GM23338 (cell line): ENCODE results near the gene TMEM135. TPM values are rescaled to one million over a fixed set of nuclear protein-coding genes. Genes with fewer than 3 reads are reported as not detected.

Experiments used
- ATAC-seq: fragments of 200-7000 bp; cut with Tn5 transposase; 3 replicates; pipeline ENCODE4 v1.9.1; 2020
- DNase-seq: peaks from one replicate; pipeline ENCODE4 v3.0.0-alpha.2; 2015; ENCODE audit warnings: low spot score
- H2AFZ ChIP-seq: fragments of 200-600 bp; sonication (generic); 2 replicates; pipeline ENCODE4 v1.8.0; 2016; ENCODE audit warnings: antibody characterized with exemption, mild to moderate bottlenecking, moderate library complexity
- H3F3A ChIP-seq: fragments of 200-600 bp; sonication (generic); replicated peaks from 2 replicates; pipeline ENCODE4 v1.8.0; 2017; ENCODE audit warnings: antibody characterized with exemption, mixed run types, low read depth
- H3K27ac ChIP-seq: fragments of 200-600 bp; sonication (generic); 2 replicates; pipeline ENCODE4 v1.6.1; 2016; ENCODE audit warnings: low read depth
- H3K27me3 ChIP-seq: fragments of 200-600 bp; sonication (generic); 2 replicates; pipeline ENCODE4 v1.8.0; 2016; ENCODE audit warnings: mild to moderate bottlenecking, mixed run types, moderate library complexity; ENCODE audit not compliant: insufficient read depth
- H3K36me3 ChIP-seq: fragments of 200-600 bp; sonication (generic); 2 replicates; pipeline ENCODE4 v1.8.0; 2016; ENCODE audit warnings: mild to moderate bottlenecking; ENCODE audit not compliant: insufficient read depth
- H3K4me1 ChIP-seq: fragments of 200-600 bp; sonication (generic); 2 replicates; pipeline ENCODE4 v1.8.0; 2016; ENCODE audit warnings: mild to moderate bottlenecking, moderate library complexity; ENCODE audit not compliant: insufficient read depth
- H3K4me2 ChIP-seq: fragments of 200-600 bp; sonication (generic); 2 replicates; pipeline ENCODE4 v1.7.1; 2017; ENCODE audit warnings: mixed run types
- H3K4me3 ChIP-seq: fragments of 200-600 bp; sonication (generic); 2 replicates; pipeline ENCODE4 v1.6.1; 2016; ENCODE audit warnings: mixed run types
- H3K79me2 ChIP-seq: fragments of 200-600 bp; sonication (generic); replicated peaks from 2 replicates; pipeline ENCODE4 v1.8.0; 2017; ENCODE audit warnings: mild to moderate bottlenecking; ENCODE audit not compliant: insufficient read depth
- H3K9me2 ChIP-seq: fragments of 200-600 bp; sonication (generic); 2 replicates; pipeline ENCODE4 v1.8.0; 2017; ENCODE audit not compliant: insufficient read depth
- H4K20me1 ChIP-seq: fragments of 200-600 bp; sonication (generic); replicated peaks from 2 replicates; pipeline ENCODE4 v1.8.0; 2017; ENCODE audit warnings: mild to moderate bottlenecking; ENCODE audit not compliant: insufficient read depth
- H3K27ac Mint-ChIP-seq: 2 replicates; pipeline ENCODE4 v1.8.0; 2020; ENCODE audit warnings: inconsistent platforms, mild to moderate bottlenecking, moderate library complexity, mixed read lengths
- H3K27me3 Mint-ChIP-seq: 3 replicates; pipeline ENCODE4 v1.8.0; 2022; ENCODE audit warnings: low read depth, mild to moderate bottlenecking, moderate library complexity, mixed read lengths, inconsistent platforms; ENCODE audit not compliant: insufficient read depth, poor library complexity
- H3K36me3 Mint-ChIP-seq: 3 replicates; pipeline ENCODE4 v1.8.0; 2021; ENCODE audit warnings: low read depth, mild to moderate bottlenecking, inconsistent platforms, moderate library complexity, mixed read lengths
- H3K4me1 Mint-ChIP-seq: 3 replicates; pipeline ENCODE4 v1.8.0; 2020; ENCODE audit warnings: mild to moderate bottlenecking, inconsistent platforms, mixed read lengths
- H3K4me3 Mint-ChIP-seq: 3 replicates; pipeline ENCODE4 v1.8.0; 2021; ENCODE audit warnings: moderate library complexity, mild to moderate bottlenecking, inconsistent platforms, mixed read lengths
- H3K9me3 Mint-ChIP-seq: 3 replicates; pipeline ENCODE4 v1.8.0; 2020; ENCODE audit warnings: moderate library complexity, mild to moderate bottlenecking, inconsistent platforms, mixed read lengths
- EZH2 ChIP-seq: fragments of 200-600 bp; sonication (generic); IDR thresholded peaks from one replicate; pipeline ENCODE4 v1.8.0; 2017; ENCODE audit warnings: antibody characterized with exemption, mild to moderate bottlenecking, low read depth; ENCODE audit not compliant: unreplicated experiment
- EZH2phosphoT487 ChIP-seq: fragments of 200-600 bp; sonication (generic); IDR thresholded peaks from one replicate; pipeline ENCODE4 v1.8.1; 2018; ENCODE audit warnings: antibody characterized with exemption; ENCODE audit not compliant: unreplicated experiment
- JUNB ChIP-seq: IDR thresholded peaks from one replicate; pipeline ENCODE4 v1.6.1; 2016; ENCODE audit warnings: antibody characterized with exemption; ENCODE audit not compliant: unreplicated experiment
- POLR2AphosphoS5 ChIP-seq: IDR thresholded peaks from 2 replicates; pipeline ENCODE4 v1.6.1; 2016; ENCODE audit warnings: antibody characterized with exemption, low read depth
- polyA plus RNA-seq: library from polyadenylated mRNA; unstranded; fragments of >200 nt; fragmentation: Nextera tagmentation; extraction: Ambion mirVana; gene quantifications from 2 replicates; pipeline ENCODE4 v1.2.1, GENCODE V29; 2016
- total RNA-seq: library from RNA; depleted of rRNA; stranded (reverse); fragments of >200 nt; shearing (Covaris generic); gene quantifications from 2 replicates; pipeline ENCODE4 v1.2.3, GENCODE V29; 2014
- TF ChIP-seq, protein P1 (sequence below): IDR thresholded peaks from 2 replicates; pipeline ENCODE4 v1.6.1; 2016; ENCODE audit warnings: antibody characterized with exemption
- TF ChIP-seq, protein P2 (sequence below): fragments of 250-450 bp; sonication (Bioruptor Pico); IDR thresholded peaks from 2 replicates; pipeline ENCODE4 v1.5.0; 2020; ENCODE audit warnings: mild to moderate bottlenecking, moderate library complexity

Gene TMEM135
- total and polyA plus RNA-seq, 2 experiments from 2014 or later, result 23.4 to 49.9 TPM

DNA sequence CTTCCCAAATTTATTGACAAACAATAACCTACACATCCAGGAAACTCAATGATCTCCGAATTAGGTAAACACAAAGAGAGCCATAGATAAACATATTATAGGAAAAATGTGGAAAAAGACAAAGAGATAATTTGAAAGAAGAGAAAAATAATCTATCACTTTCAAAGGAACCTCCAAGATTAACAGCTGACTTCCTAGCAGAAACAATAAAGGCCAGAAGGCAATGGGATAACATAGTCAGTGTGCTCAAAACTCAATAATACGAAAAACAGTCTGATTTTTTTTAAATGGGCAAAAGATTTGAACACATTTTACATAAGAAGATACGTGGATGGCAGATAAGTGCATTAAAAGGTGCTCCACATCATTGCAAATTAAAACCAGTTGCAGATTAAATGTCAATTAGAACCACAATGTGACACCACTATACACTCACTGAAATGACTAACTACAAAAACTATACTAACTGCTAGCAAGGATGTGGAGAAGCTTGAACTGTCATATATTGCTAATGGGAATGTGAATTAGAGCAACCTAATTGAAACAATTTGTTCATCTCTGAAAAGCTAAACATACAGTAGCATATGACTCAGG is 300.4 kb downstream of the TMEM135 start:
- H3K36me3 ChIP-seq, result peaks cover 7% of the 10 kb centered on the region
- no peaks in the 10 kb centered on the region for H3K9me2 ChIP-seq
- no peak overlapping the region for H3K27ac ChIP-seq
- H3K27me3 ChIP-seq, result no peaks in the 10 kb centered on the region
- no peaks in the 10 kb centered on the region for H3K27me3 Mint-ChIP-seq
- H3F3A ChIP-seq, result no peaks in the 10 kb centered on the region
- H3K4me1 Mint-ChIP-seq, result no peaks in the 10 kb centered on the region
- peaks cover 22% of the 10 kb centered on the region for H3K36me3 Mint-ChIP-seq
- H3K4me2 ChIP-seq, result no peak overlapping the region
- H4K20me1 ChIP-seq, result no peaks in the 10 kb centered on the region
- no peak overlapping the region for H2AFZ ChIP-seq
- no peaks in the 10 kb centered on the region for H3K4me1 ChIP-seq
- ATAC-seq, result no peak
- H3K27ac Mint-ChIP-seq, result no peak overlapping the region
- TF ChIP-seq, protein P1, sequence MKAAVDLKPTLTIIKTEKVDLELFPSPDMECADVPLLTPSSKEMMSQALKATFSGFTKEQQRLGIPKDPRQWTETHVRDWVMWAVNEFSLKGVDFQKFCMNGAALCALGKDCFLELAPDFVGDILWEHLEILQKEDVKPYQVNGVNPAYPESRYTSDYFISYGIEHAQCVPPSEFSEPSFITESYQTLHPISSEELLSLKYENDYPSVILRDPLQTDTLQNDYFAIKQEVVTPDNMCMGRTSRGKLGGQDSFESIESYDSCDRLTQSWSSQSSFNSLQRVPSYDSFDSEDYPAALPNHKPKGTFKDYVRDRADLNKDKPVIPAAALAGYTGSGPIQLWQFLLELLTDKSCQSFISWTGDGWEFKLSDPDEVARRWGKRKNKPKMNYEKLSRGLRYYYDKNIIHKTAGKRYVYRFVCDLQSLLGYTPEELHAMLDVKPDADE, result no peak
- TF ChIP-seq, protein P2, sequence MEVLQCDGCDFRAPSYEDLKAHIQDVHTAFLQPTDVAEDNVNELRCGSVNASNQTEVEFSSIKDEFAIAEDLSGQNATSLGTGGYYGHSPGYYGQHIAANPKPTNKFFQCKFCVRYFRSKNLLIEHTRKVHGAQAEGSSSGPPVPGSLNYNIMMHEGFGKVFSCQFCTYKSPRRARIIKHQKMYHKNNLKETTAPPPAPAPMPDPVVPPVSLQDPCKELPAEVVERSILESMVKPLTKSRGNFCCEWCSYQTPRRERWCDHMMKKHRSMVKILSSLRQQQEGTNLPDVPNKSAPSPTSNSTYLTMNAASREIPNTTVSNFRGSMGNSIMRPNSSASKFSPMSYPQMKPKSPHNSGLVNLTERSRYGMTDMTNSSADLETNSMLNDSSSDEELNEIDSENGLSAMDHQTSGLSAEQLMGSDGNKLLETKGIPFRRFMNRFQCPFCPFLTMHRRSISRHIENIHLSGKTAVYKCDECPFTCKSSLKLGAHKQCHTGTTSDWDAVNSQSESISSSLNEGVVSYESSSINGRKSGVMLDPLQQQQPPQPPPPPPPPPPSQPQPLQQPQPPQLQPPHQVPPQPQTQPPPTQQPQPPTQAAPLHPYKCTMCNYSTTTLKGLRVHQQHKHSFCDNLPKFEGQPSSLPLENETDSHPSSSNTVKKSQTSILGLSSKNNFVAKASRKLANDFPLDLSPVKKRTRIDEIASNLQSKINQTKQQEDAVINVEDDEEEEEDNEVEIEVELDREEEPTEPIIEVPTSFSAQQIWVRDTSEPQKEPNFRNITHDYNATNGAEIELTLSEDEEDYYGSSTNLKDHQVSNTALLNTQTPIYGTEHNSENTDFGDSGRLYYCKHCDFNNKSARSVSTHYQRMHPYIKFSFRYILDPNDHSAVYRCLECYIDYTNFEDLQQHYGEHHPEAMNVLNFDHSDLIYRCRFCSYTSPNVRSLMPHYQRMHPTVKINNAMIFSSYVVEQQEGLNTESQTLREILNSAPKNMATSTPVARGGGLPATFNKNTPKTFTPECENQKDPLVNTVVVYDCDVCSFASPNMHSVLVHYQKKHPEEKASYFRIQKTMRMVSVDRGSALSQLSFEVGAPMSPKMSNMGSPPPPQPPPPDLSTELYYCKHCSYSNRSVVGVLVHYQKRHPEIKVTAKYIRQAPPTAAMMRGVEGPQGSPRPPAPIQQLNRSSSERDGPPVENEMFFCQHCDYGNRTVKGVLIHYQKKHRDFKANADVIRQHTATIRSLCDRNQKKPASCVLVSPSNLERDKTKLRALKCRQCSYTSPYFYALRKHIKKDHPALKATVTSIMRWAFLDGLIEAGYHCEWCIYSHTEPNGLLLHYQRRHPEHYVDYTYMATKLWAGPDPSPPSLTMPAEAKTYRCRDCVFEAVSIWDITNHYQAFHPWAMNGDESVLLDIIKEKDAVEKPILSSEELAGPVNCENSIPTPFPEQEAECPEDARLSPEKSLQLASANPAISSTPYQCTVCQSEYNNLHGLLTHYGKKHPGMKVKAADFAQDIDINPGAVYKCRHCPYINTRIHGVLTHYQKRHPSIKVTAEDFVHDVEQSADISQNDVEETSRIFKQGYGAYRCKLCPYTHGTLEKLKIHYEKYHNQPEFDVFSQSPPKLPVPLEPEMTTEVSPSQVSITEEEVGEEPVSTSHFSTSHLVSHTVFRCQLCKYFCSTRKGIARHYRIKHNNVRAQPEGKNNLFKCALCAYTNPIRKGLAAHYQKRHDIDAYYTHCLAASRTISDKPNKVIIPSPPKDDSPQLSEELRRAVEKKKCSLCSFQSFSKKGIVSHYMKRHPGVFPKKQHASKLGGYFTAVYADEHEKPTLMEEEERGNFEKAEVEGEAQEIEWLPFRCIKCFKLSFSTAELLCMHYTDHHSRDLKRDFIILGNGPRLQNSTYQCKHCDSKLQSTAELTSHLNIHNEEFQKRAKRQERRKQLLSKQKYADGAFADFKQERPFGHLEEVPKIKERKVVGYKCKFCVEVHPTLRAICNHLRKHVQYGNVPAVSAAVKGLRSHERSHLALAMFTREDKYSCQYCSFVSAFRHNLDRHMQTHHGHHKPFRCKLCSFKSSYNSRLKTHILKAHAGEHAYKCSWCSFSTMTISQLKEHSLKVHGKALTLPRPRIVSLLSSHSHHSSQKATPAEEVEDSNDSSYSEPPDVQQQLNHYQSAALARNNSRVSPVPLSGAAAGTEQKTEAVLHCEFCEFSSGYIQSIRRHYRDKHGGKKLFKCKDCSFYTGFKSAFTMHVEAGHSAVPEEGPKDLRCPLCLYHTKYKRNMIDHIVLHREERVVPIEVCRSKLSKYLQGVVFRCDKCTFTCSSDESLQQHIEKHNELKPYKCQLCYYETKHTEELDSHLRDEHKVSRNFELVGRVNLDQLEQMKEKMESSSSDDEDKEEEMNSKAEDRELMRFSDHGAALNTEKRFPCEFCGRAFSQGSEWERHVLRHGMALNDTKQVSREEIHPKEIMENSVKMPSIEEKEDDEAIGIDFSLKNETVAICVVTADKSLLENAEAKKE (CRISPR knock-in tag), result no peak
- TF ChIP-seq JUNB (no peak), EZH2 (no peak), POLR2AphosphoS5 (no peak), EZH2phosphoT487 (no peak)
- no peaks in the 10 kb centered on the region for H3K79me2 ChIP-seq
- DNase-seq, result no peak
- H3K9me3 Mint-ChIP-seq, result peaks cover 34% of the 10 kb centered on the region
- H3K4me3 Mint-ChIP-seq, result no peak overlapping the region
- H3K4me3 ChIP-seq, result no peak overlapping the region
